Gastrocnemius medialis (tissue), 4 donors: ENCODE results near the gene SERPINB12. TPM values are rescaled to one million over a fixed set of nuclear protein-coding genes. Genes with fewer than 3 reads are reported as not detected.

ENCODE experiments used
- ATAC-seq, 2 donors: fragments of 150-250 bp; one replicate each; pipeline ENCODE4 v1.9.1; 2016
- DNase-seq, 2 donors: peaks; one replicate each; pipeline ENCODE4 v3.0.0-alpha.2; 2019
- H3K27ac ChIP-seq, 4 donors: fragments of 200-600 bp; sonication (generic); 1 replicate in 1 of 4; 2 replicates in 3 of 4; pipeline ENCODE4 v1.5.1; 2016 to 2018; ENCODE audit warnings: mild to moderate bottlenecking in 2 of 4, moderate library complexity in 1 of 4
- H3K27me3 ChIP-seq, 3 donors: fragments of 200-600 bp; sonication (generic) in 2 of 3; 1 replicate in 1 of 3; 2 replicates in 2 of 3; pipeline versions ENCODE4 v1.5.1 to v1.6.0; 2016 to 2019; ENCODE audit warnings: mild to moderate bottlenecking in 1 of 3, moderate library complexity in 1 of 3
- H3K36me3 ChIP-seq, 2 donors: fragments of 200-600 bp; sonication (generic) in 1 of 2; one replicate each; pipeline ENCODE4 v1.5.1; 2017 to 2018
- H3K4me1 ChIP-seq, 2 donors: fragments of 200-600 bp; sonication (generic) in 1 of 2; one replicate each; pipeline ENCODE4 v1.5.1; 2016 to 2017; ENCODE audit warnings: mild to moderate bottlenecking in 2 of 2
- H3K4me3 ChIP-seq, 4 donors: fragments of 200-600 bp; sonication (generic) in 3 of 4; 1 replicate in 1 of 4; 2 replicates in 3 of 4; pipeline ENCODE4 v1.5.1; 2016 to 2019; ENCODE audit warnings: mild to moderate bottlenecking in 2 of 4
- H3K9me3 ChIP-seq, 3 donors: fragments of 200-600 bp; sonication (generic) in 2 of 3; 1 replicate in 1 of 3; 2 replicates in 2 of 3; pipeline ENCODE4 v1.5.1; 2016 to 2019
- POLR2A ChIP-seq, 2 donors: fragments of 450-650 bp; IDR thresholded peaks; one replicate each; pipeline ENCODE4 v1.6.1; 2017; ENCODE audit warnings: antibody characterized with exemption in 2 of 2, mild to moderate bottlenecking in 2 of 2, moderate library complexity in 2 of 2
- in situ Hi-C, 4 donors: fragments of 200-750 bp; cut with MboI; loops; one replicate each; pipeline versions ENCODE4 v1.15.0 to v1.8.0; 2017; ENCODE audit warnings: low sequenced_read_pairs in 4 of 4
- intact Hi-C: fragments of 100-400 bp; cut with DNase I; formaldehyde crosslinking; loops from one replicate; pipeline ENCODE4 v1.15.1; 2023; ENCODE audit warnings: low total_unique reads
- total RNA-seq, 4 donors: library from RNA; depleted of rRNA; stranded (reverse); fragments of >200 nt; gene quantifications; one replicate each; pipeline versions ENCODE4 v1.1.0 to v1.2.3, GENCODE V29; 2016
- TF ChIP-seq, protein P1 (sequence below), 5 experiments: fragments of 450-650 bp in 3 of 5; fragments of 200-600 bp in 2 of 5; sonication (generic) in 2 of 5; IDR thresholded peaks in 4 of 5; conservative IDR thresholded peaks in 1 of 5; 1 replicate in 4 of 5; 2 replicates in 1 of 5; pipeline ENCODE4 v1.5.1; 2016 to 2019; ENCODE audit warnings: antibody characterized with exemption in 5 of 5, mild to moderate bottlenecking in 3 of 5, moderate library complexity in 3 of 5

Gene SERPINB12
- total RNA-seq, 4 donors from 2014 or later: not detected

DNA sequence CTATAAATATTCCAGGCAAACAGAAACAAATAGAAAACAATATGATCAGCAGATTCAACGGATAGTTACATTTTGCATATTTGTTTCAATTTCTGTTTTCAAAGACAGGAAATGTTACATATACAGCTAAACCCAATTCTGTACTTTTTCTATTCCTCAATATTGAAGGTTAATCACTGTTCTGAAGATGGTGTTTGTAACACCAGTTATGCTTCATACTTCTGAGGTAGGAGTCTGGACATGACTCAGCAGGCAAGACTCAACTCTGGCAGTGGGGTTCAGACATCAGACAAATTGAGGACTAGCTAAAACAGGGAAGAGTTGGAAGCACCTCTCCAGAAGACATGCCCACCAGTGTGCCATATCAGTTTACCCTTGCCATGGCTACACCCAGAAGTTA lies 61.6 kb downstream of the SERPINB12 start:
- intact Hi-C loops: no loop called here

DNA sequence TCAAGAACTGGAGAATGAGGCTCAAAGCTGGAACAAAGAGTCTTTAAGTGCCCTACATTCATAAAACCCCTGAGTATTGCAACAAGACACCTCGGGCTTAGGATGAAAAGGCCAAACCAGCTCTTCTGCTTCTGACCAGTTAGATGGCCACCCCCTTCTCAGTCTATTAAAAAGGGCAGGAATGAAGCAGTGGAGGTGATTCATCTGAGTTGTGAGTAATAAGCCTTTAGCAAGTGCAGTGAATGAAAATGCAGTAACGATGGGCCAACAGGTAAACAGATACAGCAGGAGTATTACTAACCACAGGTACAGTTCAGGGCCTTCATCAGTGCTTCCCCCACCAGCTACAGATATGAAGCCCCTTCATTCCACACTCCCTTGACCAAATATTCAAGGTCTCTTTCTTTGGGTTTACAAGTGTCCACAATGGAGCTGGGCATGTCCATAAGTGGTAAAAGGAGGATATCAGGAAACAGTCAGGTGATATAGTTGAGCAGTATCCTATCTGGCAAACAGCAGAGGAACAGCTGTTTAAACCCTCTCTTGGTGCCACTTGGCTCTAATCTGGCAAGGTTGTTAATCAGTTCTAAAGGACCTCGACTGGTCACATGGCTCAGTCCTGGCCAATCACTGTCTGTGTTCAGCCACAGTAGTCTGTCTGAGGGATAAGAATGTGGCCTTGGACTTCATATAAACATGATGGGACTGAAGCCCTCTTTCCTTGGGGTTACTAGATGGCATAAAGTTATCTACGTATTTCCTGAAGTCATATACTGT lies 62.8 kb downstream of the SERPINB12 start:
- H3K27me3 ChIP-seq: no peaks in the 10 kb centered on the region
- no peaks in the 10 kb centered on the region for H3K9me3 ChIP-seq
- no peak overlapping the region for H3K4me3 ChIP-seq
- no peaks in the 10 kb centered on the region for H3K36me3 ChIP-seq
- DNase-seq (no peak), ATAC-seq (no peak)
- H3K27ac ChIP-seq: no peak overlapping the region
- no peaks in the 10 kb centered on the region for H3K4me1 ChIP-seq
- in situ Hi-C loops: no loop called here
- intact Hi-C loops: no loop called here
- TF ChIP-seq POLR2A (IDR thresholded peaks at IDR 0.05): no peak
- TF ChIP-seq, protein P1, sequence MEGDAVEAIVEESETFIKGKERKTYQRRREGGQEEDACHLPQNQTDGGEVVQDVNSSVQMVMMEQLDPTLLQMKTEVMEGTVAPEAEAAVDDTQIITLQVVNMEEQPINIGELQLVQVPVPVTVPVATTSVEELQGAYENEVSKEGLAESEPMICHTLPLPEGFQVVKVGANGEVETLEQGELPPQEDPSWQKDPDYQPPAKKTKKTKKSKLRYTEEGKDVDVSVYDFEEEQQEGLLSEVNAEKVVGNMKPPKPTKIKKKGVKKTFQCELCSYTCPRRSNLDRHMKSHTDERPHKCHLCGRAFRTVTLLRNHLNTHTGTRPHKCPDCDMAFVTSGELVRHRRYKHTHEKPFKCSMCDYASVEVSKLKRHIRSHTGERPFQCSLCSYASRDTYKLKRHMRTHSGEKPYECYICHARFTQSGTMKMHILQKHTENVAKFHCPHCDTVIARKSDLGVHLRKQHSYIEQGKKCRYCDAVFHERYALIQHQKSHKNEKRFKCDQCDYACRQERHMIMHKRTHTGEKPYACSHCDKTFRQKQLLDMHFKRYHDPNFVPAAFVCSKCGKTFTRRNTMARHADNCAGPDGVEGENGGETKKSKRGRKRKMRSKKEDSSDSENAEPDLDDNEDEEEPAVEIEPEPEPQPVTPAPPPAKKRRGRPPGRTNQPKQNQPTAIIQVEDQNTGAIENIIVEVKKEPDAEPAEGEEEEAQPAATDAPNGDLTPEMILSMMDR (IDR thresholded peaks at IDR 0.05 in 4 of 5, conservative IDR thresholded peaks at IDR 0.05 in 1 of 5): no peak

More for the DNA sequence above, 61.6 kb downstream of the SERPINB12 start:
- Histone ChIP-seq H3K27me3 (no peaks in the 10 kb centered on the region), H3K27ac (no peak overlapping the region), H3K36me3 (no peaks in the 10 kb centered on the region), H3K4me1 (no peaks in the 10 kb centered on the region), H3K9me3 (no peaks in the 10 kb centered on the region), H3K4me3 (no peak overlapping the region)
- TF ChIP-seq, protein P1 (IDR thresholded peaks at IDR 0.05 in 4 of 5, conservative IDR thresholded peaks at IDR 0.05 in 1 of 5): no peak
- TF ChIP-seq POLR2A (IDR thresholded peaks at IDR 0.05): no peak
- no peak for ATAC-seq
- DNase-seq: no peak
- in situ Hi-C loops: no loop called here

DNA sequence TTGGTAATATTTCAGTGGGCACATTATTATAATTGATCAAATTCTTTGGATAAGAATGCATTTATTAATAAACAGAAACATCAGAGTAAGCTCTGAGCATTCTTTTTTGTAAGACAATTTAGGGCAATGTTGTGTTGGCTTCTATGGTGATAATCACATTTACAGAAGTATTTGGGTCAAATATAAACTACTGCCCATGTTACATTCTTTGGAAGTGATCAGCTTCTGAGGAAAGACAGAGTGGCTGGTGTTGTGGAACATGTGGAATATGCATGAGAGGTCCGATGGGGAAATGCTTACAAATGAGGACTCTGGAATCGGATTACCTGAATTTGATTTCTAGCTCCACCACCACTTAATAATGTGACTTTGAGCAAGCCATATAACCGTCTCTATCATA lies 64.4 kb downstream of the SERPINB12 start:
- no peaks in the 10 kb centered on the region for H3K4me1 ChIP-seq
- no peak for TF ChIP-seq POLR2A (IDR thresholded peaks at IDR 0.05)
- TF ChIP-seq, protein P1 (IDR thresholded peaks at IDR 0.05 in 4 of 5, conservative IDR thresholded peaks at IDR 0.05 in 1 of 5): no peak
- H3K27me3 ChIP-seq: no peaks in the 10 kb centered on the region
- H3K4me3 ChIP-seq: no peak overlapping the region
- no peaks in the 10 kb centered on the region for H3K36me3 ChIP-seq
- no peak overlapping the region for H3K27ac ChIP-seq
- intact Hi-C loops (no loop called here), in situ Hi-C loops (no loop called here)
- no peaks in the 10 kb centered on the region for H3K9me3 ChIP-seq
- DNase-seq: no peak
- no peak for ATAC-seq

DNA sequence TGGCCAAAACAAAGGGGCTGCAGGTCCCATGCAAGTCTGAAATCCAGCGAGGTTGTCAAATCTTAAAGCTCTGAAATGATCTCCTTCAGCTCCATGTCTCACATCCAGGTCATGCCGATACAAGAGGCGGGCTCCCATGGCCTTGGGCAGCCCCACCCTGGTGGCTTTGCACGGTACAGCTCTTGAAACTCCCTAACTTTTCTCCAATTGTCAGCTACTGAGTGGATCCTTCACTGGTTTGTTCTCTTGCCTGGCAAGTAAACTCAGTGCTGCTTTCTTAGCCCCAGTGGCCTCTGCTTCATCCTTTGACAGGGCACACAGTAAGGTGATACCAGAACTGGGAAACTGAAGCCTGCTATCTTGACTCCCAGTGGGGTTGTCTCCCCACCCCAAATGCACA lies 71.3 kb downstream of the SERPINB12 start:
- H3K27ac ChIP-seq: no peak overlapping the region
- ATAC-seq: no peak
- no peaks in the 10 kb centered on the region for H3K4me1 ChIP-seq
- intact Hi-C loops: no loop called here
- no peaks in the 10 kb centered on the region for H3K9me3 ChIP-seq
- no peak for DNase-seq
- no peak for TF ChIP-seq POLR2A (IDR thresholded peaks at IDR 0.05)
- TF ChIP-seq, protein P1 (IDR thresholded peaks at IDR 0.05 in 4 of 5, conservative IDR thresholded peaks at IDR 0.05 in 1 of 5): no peak
- in situ Hi-C loops: no loop called here
- no peak overlapping the region for H3K4me3 ChIP-seq
- no peaks in the 10 kb centered on the region for H3K36me3 ChIP-seq
- no peaks in the 10 kb centered on the region for H3K27me3 ChIP-seq
